ENCODE results near the gene RFXANK. TPM values are rescaled to one million over a fixed set of nuclear protein-coding genes. Genes with fewer than 3 reads are reported as not detected.

Gene RFXANK
- total RNA-seq, 4 donors from 2014 or later, result 32.5 to 87.8 (median 57.0) TPM

DNA sequence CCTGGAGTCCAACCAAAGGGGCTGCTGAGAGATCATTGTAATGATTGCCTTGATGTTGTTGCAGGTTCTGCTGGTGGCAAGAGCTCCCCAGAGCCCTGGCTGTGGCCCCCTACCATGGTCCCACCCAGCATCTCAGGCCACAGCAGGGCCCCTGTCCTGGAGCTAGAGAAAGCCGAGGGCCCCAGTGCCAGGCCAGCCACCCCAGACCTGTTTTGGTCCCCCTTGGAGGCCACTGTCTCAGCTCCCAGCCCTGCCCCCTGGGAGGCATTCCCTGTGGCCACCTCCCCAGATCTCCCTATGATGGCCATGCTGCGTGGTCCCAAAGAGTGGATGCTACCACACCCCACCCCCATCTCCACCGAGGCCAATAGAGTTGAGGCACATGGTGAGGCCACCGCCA lies 35.2 kb downstream of the RFXANK start:
- Histone ChIP-seq H3K9me3 (no peaks in the 10 kb centered on the region), H3K4me3 (replicated peaks in 1 of 3) (no peak overlapping the region), H3K27me3 (no peaks in the 10 kb centered on the region), H3K27ac (no peak overlapping the region), H3K4me1 (peaks cover 0 to 8% of the 10 kb centered on the region in 2 donors), H3K36me3 (no peaks in the 10 kb centered on the region)
- TF ChIP-seq, protein P1, sequence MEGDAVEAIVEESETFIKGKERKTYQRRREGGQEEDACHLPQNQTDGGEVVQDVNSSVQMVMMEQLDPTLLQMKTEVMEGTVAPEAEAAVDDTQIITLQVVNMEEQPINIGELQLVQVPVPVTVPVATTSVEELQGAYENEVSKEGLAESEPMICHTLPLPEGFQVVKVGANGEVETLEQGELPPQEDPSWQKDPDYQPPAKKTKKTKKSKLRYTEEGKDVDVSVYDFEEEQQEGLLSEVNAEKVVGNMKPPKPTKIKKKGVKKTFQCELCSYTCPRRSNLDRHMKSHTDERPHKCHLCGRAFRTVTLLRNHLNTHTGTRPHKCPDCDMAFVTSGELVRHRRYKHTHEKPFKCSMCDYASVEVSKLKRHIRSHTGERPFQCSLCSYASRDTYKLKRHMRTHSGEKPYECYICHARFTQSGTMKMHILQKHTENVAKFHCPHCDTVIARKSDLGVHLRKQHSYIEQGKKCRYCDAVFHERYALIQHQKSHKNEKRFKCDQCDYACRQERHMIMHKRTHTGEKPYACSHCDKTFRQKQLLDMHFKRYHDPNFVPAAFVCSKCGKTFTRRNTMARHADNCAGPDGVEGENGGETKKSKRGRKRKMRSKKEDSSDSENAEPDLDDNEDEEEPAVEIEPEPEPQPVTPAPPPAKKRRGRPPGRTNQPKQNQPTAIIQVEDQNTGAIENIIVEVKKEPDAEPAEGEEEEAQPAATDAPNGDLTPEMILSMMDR (IDR thresholded peaks at IDR 0.05), result no peak
- no peak for TF ChIP-seq POLR2A (IDR thresholded peaks at IDR 0.05)
- DNase-seq, result no peak
- WGBS, 2 donors, result 83% methylated on average over 2 of the region's 4 CpGs; no CpG with 5 or more reads in 1 of the 2 donors
- intact Hi-C loops (cut with DNase I), result loop anchor here (10.0 kb wide), 1 partner anchor 82 kb away; no protein-coding TSS in a partner anchor

DNA sequence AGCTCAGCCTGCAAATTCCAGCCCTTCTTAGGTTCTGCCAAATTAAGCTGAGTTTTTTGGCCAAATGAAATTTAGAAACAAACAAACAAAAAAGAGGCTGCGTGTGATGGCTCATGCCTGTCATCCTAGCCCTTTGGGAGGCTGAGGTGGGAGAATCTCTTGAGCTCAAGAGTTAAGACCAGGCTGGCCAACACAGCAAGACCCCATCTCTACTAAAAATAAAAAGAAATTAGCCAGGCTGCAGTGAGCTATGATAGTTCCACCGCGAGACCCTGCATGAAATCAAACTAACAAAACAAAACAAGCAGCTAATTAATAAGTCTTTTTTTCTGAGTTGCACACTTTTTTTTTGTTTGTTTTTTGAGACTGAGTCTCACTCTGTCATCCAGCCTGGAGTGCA lies 37.6 kb downstream of the RFXANK start:
- no peak overlapping the region for H3K4me3 ChIP-seq (replicated peaks in 1 of 3)
- DNase-seq, result no peak
- 77 to 85% methylated on average over 3 of the region's 3 CpGs for WGBS, 2 donors
- no peaks in the 10 kb centered on the region for H3K27me3 ChIP-seq
- no peaks in the 10 kb centered on the region for H3K36me3 ChIP-seq
- peaks cover 3% of the 10 kb centered on the region for H3K9me3 ChIP-seq
- no peak for TF ChIP-seq POLR2A (IDR thresholded peaks at IDR 0.05)
- TF ChIP-seq, protein P1 (IDR thresholded peaks at IDR 0.05), result no peak
- no peak overlapping the region for H3K27ac ChIP-seq
- peaks cover 0 to 6% of the 10 kb centered on the region in 2 donors for H3K4me1 ChIP-seq
- intact Hi-C loops (cut with DNase I), result loop anchor here (10.0 kb wide), 1 partner anchor 85 kb away; no protein-coding TSS in a partner anchor

DNA sequence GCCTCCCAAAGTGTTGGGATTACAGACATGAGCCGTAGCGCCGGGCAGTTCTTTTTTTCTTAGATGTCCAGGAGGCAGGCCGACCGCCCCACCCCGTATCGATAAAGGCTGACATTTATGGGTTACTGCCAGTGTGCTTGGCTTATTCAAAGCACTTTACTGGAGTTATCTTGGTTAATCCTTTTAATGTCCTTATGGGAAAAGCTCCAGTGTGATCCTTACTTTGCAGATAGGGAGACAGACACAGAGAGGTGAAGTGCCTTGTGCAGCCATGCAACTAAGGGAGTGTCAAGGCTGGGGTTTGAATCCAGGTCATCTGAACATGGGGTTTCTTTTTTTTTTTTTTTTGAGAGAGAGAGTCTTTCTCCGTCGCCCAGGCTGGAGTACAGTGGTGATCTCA lies 38.9 kb downstream of the RFXANK start:
- DNase-seq, result no peak
- Histone ChIP-seq H3K27ac (no peak overlapping the region), H3K36me3 (no peaks in the 10 kb centered on the region), H3K4me3 (replicated peaks in 1 of 3) (no peak overlapping the region), H3K9me3 (peaks cover 3% of the 10 kb centered on the region), H3K4me1 (no peaks in the 10 kb centered on the region), H3K27me3 (no peaks in the 10 kb centered on the region)
- 82 to 91% methylated on average over 9 of the region's 9 CpGs for WGBS, 2 donors
- TF ChIP-seq, protein P1 (IDR thresholded peaks at IDR 0.05), result no peak
- TF ChIP-seq POLR2A (IDR thresholded peaks at IDR 0.05), result no peak
- intact Hi-C loops (cut with DNase I), result no loop called here

DNA sequence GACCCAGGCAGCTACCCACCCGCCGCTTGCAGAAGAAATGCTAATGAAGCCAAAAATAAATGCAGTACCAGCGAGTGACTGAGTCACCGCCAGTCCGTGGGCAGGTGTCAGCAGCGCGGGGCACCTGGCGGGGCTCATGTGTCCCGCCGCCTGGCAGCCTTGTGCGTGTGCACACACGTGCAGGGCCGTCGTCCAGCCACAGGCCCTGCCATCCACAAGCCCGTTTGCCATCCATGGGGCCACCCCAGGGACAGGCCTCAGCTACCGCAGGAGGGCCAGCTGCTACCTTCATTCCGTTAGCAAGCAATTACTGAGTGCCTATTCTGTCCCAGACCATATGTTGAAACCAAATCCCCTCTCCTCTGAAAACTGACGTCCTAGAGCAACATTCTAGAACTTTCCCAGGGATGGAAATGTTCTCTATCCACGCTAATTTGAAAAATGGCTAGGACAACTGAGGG lies 40.2 kb downstream of the RFXANK start:
- WGBS, 2 donors, result 69 to 81% methylated on average over 13 to 17 of the region's 19 CpGs
- H3K9me3 ChIP-seq, result peaks cover 3% of the 10 kb centered on the region
- TF ChIP-seq, protein P1 (IDR thresholded peaks at IDR 0.05), result no peak
- no peak for TF ChIP-seq POLR2A (IDR thresholded peaks at IDR 0.05)

DNA sequence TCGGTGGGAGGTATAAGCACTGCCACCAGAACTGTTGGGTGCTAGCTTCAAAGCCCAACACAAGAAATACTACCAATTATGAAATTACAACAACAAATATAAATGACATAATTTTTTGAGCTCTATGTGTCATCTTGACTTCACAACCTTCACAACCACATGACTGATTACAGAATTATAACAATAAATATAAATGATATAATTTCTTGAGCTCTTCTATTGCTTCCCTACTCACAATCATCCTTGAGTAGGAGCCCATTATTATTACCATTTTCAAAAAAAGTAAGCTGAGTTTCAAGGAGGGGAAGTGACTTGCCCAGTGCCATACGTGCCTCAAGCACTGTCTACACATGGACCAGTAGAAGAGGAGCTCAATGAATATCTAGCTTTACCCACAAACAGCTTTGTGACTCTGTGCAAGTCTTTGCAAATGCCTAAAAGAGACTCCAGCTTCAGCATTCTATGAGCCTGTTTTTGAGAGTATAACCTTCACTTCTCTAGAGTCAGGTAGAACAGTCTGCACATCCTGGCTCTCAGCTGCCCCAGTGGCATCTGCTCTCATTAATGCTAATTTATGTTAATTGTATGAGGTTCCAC lies 42.3 kb downstream of the RFXANK start:
- Histone ChIP-seq H3K36me3 (no peaks in the 10 kb centered on the region), H3K9me3 (peaks cover 3% of the 10 kb centered on the region), H3K4me1 (no peaks in the 10 kb centered on the region), H3K4me3 (replicated peaks in 1 of 3) (no peak overlapping the region), H3K27me3 (no peaks in the 10 kb centered on the region), H3K27ac (no peak overlapping the region)
- DNase-seq, result no peak
- no peak for TF ChIP-seq POLR2A (IDR thresholded peaks at IDR 0.05)
- TF ChIP-seq, protein P1 (IDR thresholded peaks at IDR 0.05), result no peak
- intact Hi-C loops (cut with DNase I), result no loop called here
- WGBS, 2 donors, result 76 to 88% methylated on average over 2 of the region's 2 CpGs

More for the DNA sequence above, 40.2 kb downstream of the RFXANK start:
- no peaks in the 10 kb centered on the region for H3K4me1 ChIP-seq
- DNase-seq, result no peak
- no peaks in the 10 kb centered on the region for H3K36me3 ChIP-seq
- H3K4me3 ChIP-seq (replicated peaks in 1 of 3), result no peak overlapping the region
- no peaks in the 10 kb centered on the region for H3K27me3 ChIP-seq
- no peak overlapping the region for H3K27ac ChIP-seq
- intact Hi-C loops (cut with DNase I), result no loop called here

Measured in thyroid gland (tissue), 4 donors.